Spinal cord (tissue), 10 donors: ENCODE data around the gene BCL2. TPM values are rescaled to one million over a fixed set of nuclear protein-coding genes. Genes with fewer than 3 reads are reported as not detected.

Source experiments
- DNase-seq, 6 donors: peaks; one replicate each; pipeline versions ENCODE4 v3.0.0 to v3.0.0-alpha.2; 2013 to 2015; ENCODE audit warnings: low spot score in 6 of 6, low read depth in 4 of 6
- H3K27ac ChIP-seq: one replicate; pipeline ENCODE4 v1.5.1; 2013; ENCODE audit warnings: low read depth, low read length, control low read depth
- H3K27me3 ChIP-seq: one replicate; pipeline ENCODE4 v1.6.1; 2013; ENCODE audit warnings: low read length; ENCODE audit not compliant: control insufficient read depth, insufficient read depth
- H3K36me3 ChIP-seq: one replicate; pipeline ENCODE4 v1.6.1; 2013; ENCODE audit warnings: low read length; ENCODE audit not compliant: control insufficient read depth, insufficient read depth
- H3K4me1 ChIP-seq: one replicate; pipeline ENCODE4 v1.6.1; 2013; ENCODE audit warnings: low read length; ENCODE audit not compliant: control insufficient read depth, insufficient read depth
- H3K4me3 ChIP-seq: one replicate; pipeline ENCODE4 v1.5.1; 2013; ENCODE audit warnings: low read depth, low read length, control low read depth
- H3K9me3 ChIP-seq: one replicate; pipeline ENCODE4 v1.6.1; 2013; ENCODE audit warnings: low read length; ENCODE audit not compliant: control insufficient read depth, insufficient read depth
- whole genome bisulfite sequencing: methylation state at CpG from one replicate; pipeline ENCODE4 v1.1.5; 2013; ENCODE audit warnings: missing lambda C conversion rate; ENCODE audit not compliant: insufficient coverage; 5-methylcytosine and 5-hydroxymethylcytosine counted together
- polyA plus RNA-seq, 2 donors: library from polyadenylated mRNA; unstranded; fragments of 120-200 nt; gene quantifications; one replicate each; pipeline ENCODE4 v1.2.1, GENCODE V29; 2013; ENCODE audit not compliant: insufficient read length in 2 of 2
- total RNA-seq, 2 donors: library from RNA; depleted of rRNA in 1 of 2; stranded (reverse); fragments of 120-200 nt in 1 of 2; fragments of >200 nt in 1 of 2; gene quantifications; one replicate each; pipeline versions ENCODE4 v1.2.3 to v1.2.4, GENCODE V29; 2013 to 2014
- donor health status: healthy.

Gene BCL2
- total and polyA plus RNA-seq, 4 donors: 14.4 to 34.4 (median 23.7) TPM

GRCh38 chr18:63232826-63233225, 86.7 kb downstream of the BCL2 start:
- H3K27me3 ChIP-seq: no peaks in the 10 kb centered on the region
- peaks cover 7% of the 10 kb centered on the region for H3K4me1 ChIP-seq
- WGBS: no CpG with 5 or more reads among the region's 2 CpGs
- H3K4me3 ChIP-seq: no peak overlapping the region
- DNase-seq: no peak
- H3K27ac ChIP-seq: no peak overlapping the region
- no peaks in the 10 kb centered on the region for H3K9me3 ChIP-seq
- H3K36me3 ChIP-seq: no peaks in the 10 kb centered on the region

- Histone ChIP-seq H3K4me3 (no peak overlapping the region), H3K36me3 (peaks cover 5% of the 10 kb centered on the region), H3K27me3 (no peaks in the 10 kb centered on the region), H3K27ac (no peak overlapping the region), H3K9me3 (no peaks in the 10 kb centered on the region), H3K4me1 (no peaks in the 10 kb centered on the region)
- DNase-seq: no peak
Observed at GRCh38 chr18:63229971-63230370, 89.6 kb downstream of the BCL2 start.

- no peak for DNase-seq
- Histone ChIP-seq H3K27ac (no peak overlapping the region), H3K36me3 (peaks cover 5% of the 10 kb centered on the region), H3K27me3 (no peaks in the 10 kb centered on the region), H3K4me3 (no peak overlapping the region), H3K4me1 (no peaks in the 10 kb centered on the region), H3K9me3 (no peaks in the 10 kb centered on the region)
- 90% methylated on average over 6 of the region's 6 CpGs for WGBS
Observed at GRCh38 chr18:63225434-63225833, 94.1 kb downstream of the BCL2 start.

GRCh38 chr18:63224630-63225029, 94.9 kb downstream of the BCL2 start:
- H3K4me3 ChIP-seq: no peak overlapping the region
- no peak overlapping the region for H3K27ac ChIP-seq
- no peaks in the 10 kb centered on the region for H3K4me1 ChIP-seq
- DNase-seq: no peak
- no peaks in the 10 kb centered on the region for H3K9me3 ChIP-seq
- no peaks in the 10 kb centered on the region for H3K27me3 ChIP-seq
- WGBS: 93% methylated on average over 2 of the region's 2 CpGs
- peaks cover 5% of the 10 kb centered on the region for H3K36me3 ChIP-seq

DNA sequence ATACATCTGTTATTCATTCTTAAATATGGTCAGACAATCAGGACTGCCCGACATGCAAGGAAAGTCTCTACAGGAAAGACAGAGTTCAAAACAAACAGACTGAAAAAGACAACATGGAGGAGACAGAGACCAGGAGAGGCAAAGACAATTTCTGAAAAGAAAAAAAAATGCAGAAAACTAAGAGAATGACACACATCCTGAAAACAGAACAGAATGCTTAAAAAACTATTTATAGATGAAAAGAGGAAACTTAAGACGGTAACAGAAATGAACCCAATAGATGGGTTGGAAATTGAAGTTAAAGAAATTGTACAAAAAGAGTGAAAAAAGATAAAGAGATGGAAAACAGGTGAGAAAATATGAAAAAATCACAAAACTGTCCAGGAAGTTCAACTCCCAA, 95.7 kb downstream of the BCL2 start:
- no peak overlapping the region for H3K27ac ChIP-seq
- no peaks in the 10 kb centered on the region for H3K9me3 ChIP-seq
- no peaks in the 10 kb centered on the region for H3K27me3 ChIP-seq
- peaks cover 5% of the 10 kb centered on the region for H3K36me3 ChIP-seq
- no peak overlapping the region for H3K4me3 ChIP-seq
- no peak for DNase-seq
- 100% methylated on average over 1 of the region's 2 CpGs for WGBS
- no peaks in the 10 kb centered on the region for H3K4me1 ChIP-seq

DNA sequence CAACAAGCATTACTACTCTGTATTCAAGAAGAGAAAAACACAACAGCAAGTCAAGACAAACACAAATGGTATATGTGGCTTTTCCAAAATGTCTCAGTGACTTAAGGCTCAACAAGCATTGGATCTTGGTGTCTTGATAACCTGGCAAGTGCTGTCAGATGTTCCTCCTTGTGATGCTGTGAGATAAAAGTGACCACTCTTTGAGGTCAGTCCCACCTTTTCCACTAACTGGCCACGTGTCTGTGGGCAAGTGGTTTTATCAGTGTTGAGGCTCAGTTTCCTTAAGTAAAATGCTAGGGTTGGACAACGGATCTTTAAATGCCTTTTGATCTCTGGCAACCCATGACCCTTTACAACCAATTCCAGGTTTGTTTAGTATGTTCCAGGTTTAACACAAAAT, 98.7 kb downstream of the BCL2 start:
- Histone ChIP-seq H3K4me3 (no peak overlapping the region), H3K27ac (no peak overlapping the region), H3K27me3 (no peaks in the 10 kb centered on the region), H3K9me3 (no peaks in the 10 kb centered on the region), H3K4me1 (no peaks in the 10 kb centered on the region), H3K36me3 (peaks cover 5% of the 10 kb centered on the region)
- no CpG with 5 or more reads among the region's 2 CpGs for WGBS
- no peak for DNase-seq

DNA sequence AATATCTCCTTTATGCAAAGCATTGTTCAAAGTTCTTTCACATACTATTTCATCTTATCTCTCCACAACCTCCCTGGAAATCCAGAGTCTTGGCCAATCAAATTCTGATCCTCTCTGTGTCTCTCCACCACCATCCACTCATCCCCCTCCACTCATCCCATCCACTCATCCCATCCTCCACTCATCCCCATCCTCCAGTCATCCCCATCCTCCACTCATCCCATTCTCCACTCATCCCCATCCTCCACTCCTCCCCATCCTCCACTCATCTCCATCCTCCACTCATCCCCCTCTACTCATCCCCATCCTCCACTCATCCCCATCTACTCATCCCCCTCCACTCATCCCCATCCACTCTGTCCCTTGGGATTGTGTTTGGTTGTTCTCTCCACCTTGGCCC, 101.1 kb downstream of the BCL2 start:
- Histone ChIP-seq H3K9me3 (no peaks in the 10 kb centered on the region), H3K4me1 (no peaks in the 10 kb centered on the region), H3K27ac (no peak overlapping the region), H3K4me3 (no peak overlapping the region), H3K36me3 (no peaks in the 10 kb centered on the region), H3K27me3 (no peaks in the 10 kb centered on the region)
- DNase-seq: no peak

GRCh38 chr18:63216516-63217311, 102.9 kb downstream of the BCL2 start:
- Histone ChIP-seq H3K27ac (peak overlapping the region; percentile 19), H3K36me3 (no peaks in the 10 kb centered on the region), H3K9me3 (no peaks in the 10 kb centered on the region), H3K27me3 (no peaks in the 10 kb centered on the region), H3K4me3 (no peak overlapping the region), H3K4me1 (no peaks in the 10 kb centered on the region)
- peak in 1 of 6 donors; percentile 55 for DNase-seq
- WGBS: no CpG with 5 or more reads among the region's 9 CpGs

GRCh38 chr18:63213936-63214671, 105.5 kb downstream of the BCL2 start:
- Histone ChIP-seq H3K36me3 (no peaks in the 10 kb centered on the region), H3K4me3 (no peak overlapping the region), H3K27me3 (no peaks in the 10 kb centered on the region), H3K4me1 (peaks cover 3% of the 10 kb centered on the region), H3K9me3 (no peaks in the 10 kb centered on the region), H3K27ac (no peak overlapping the region)
- WGBS: 86% methylated on average over 2 of the region's 8 CpGs
- DNase-seq: no peak

DNA sequence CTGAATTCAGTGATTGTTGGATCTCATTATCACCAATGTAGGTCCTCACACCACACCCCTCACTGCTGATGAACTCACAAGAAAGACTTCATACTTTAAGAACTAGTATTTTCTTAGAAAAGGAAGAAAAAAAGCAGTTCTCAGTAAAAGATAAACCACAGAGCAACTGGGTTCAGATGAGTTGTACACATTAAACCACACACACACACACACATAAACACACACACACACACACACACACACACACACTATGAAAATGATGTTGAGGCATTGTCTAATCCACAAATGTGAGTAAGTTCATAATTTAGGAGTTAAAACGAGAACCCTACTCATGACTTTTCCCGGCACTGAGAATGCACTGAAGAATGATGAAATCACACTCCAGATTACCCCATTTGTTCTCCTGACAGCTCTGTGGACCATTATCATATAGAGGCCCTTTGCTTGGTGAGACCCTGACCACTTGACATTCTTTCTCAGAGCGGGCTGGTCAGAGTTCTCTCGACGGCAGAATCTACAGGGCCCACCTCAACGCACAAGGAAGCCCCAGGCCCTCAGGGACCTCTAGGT, 106.2 kb downstream of the BCL2 start:
- WGBS: 77% methylated on average over 5 of the region's 6 CpGs
- Histone ChIP-seq H3K4me3 (no peak overlapping the region), H3K27ac (no peak overlapping the region)

More for the DNA sequence above, 106.2 kb downstream of the BCL2 start:
- no peaks in the 10 kb centered on the region for H3K36me3 ChIP-seq
- no peaks in the 10 kb centered on the region for H3K9me3 ChIP-seq
- no peak for DNase-seq
- peaks cover 9% of the 10 kb centered on the region for H3K4me1 ChIP-seq
- no peaks in the 10 kb centered on the region for H3K27me3 ChIP-seq
